ENCODE results near the gene IMPDH2.

Gene IMPDH2

GRCh38 chr3:49005303-49005680 is 23.9 kb downstream of the IMPDH2 start:
- DNase-seq: no peak

- no peak for DNase-seq
Measured at GRCh38 chr3:49004352-49005302, 24.6 kb downstream of the IMPDH2 start.

DNA sequence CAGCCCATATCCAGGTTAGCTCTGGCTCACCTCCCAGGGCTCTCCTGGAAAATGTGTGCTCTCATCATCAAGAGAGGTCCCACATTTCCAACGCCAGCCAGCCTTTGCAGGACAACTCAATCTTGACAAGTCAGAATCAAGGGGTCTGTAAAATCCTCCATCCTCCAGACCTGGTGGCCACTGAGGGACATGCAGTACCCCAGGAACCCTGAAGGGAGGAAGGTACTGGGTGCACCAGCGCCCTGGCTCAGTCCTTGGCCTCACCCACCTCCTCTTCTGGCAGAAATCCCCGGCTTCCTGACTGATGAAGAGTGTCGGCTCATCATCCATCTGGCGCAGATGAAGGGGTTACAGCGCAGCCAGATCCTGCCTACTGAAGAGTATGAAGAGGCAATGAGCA is 28.0 kb downstream of the IMPDH2 start:
- DNase-seq: no peak

DNA sequence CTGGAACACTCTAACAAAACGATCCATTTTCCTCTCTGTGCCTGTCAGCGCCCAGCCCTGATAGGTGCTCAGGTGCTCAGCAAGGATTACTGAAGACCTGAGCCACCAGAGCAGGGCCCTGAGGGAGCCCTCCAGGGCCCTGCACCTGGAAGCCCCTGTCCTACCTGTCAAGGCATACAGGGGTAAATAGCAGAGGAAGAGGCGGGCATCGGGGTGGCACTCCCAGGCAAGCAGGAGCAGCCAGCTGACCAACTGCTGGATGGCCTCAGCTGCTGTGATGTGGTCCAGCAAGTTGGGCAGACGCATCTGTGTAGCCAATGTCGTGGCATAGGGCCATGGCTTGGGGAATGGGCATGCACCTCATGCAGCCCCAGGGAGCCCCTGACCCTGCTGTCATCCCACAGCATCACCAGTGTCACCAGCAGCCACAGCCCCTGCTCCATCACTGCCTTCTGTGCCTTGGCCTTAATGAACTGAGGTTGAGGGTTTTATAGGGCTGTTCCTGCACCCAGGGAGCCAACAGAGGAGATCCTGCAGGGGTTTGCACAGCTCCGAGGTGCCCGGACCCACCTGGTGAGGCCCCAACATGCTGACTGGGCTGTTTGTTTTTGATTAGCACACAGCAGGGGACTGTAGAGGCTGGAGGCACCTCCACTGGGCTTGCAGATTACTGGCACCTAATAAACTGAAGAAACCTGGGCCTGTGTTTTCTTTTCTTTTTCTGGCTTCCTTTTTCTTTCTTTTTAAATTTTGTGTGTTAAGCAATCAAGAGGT is 29.9 kb downstream of the IMPDH2 start:
- no peak for DNase-seq

DNA sequence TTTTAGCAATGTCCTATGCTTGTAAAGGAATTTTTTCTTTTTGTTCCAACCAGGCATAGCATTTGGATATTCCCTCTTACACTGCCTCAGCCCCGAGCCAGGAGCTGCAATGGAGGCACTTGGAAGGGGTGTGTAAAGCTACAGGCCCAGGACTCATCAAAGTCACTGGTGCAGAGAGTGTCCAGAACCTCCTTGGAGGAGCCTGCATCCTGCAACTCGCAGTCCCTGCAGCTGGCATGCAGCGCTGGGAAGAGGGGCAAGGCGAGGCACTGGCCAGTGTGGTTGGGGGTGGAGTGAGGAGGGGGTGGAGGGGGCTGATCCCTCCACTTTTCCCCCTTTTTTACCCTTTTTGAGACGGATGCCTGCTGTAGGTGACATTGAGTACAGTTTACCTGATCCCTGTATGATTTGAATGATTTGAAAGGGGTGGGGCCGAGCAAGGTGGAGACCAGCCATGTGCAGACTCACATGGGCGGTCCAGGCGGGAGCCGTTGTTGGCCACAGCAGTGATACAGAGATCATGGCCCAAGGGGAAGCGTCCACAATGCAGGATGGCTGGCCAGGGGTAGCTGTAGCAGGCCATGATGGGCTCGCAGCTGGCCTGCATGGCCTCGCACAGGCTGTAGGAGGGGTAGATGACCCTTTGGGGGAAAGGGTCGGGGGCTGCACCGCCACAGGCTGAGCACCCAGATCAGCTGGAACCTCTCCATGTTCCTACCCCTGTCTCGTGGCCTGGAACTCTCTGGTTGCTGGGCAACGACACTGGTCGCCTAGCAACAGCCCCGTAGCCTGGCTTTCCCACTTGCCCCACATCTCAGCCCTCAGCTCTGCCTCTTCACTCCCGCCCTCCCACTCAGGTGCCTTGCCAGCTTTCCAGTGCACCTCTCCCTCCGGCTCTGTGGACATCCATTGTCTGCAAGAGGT is 31.2 kb downstream of the IMPDH2 start:
- DNase-seq: no peak

GRCh38 chr3:48997102-48997635 is 32.0 kb downstream of the IMPDH2 start:
- DNase-seq: no peak

- DNase-seq: no peak
Measured at GRCh38 chr3:48996640-48997039, 32.6 kb downstream of the IMPDH2 start.

DNA sequence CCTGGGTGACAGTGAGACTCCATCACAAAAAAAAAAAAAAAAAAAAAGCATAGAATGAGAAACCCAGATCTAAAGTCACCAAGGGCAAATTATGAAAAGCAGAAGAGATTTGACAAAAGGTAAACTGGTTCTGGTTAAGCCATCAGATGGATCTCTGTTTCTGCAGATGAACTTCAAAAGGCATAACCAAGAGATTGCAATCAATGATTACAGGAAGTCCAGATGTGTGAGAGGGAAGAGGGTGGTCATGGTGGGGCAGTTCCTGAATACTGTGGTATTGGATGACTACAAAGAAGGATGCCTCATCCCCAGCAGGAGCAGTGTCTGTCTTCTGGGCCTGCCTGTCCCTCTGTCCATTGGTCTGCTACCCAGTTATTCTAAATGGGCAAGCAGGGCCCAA is 35.4 kb downstream of the IMPDH2 start:
- DNase-seq: no peak

- DNase-seq: no peak
Measured at GRCh38 chr3:48991851-48992545, 37.2 kb downstream of the IMPDH2 start.

DNA sequence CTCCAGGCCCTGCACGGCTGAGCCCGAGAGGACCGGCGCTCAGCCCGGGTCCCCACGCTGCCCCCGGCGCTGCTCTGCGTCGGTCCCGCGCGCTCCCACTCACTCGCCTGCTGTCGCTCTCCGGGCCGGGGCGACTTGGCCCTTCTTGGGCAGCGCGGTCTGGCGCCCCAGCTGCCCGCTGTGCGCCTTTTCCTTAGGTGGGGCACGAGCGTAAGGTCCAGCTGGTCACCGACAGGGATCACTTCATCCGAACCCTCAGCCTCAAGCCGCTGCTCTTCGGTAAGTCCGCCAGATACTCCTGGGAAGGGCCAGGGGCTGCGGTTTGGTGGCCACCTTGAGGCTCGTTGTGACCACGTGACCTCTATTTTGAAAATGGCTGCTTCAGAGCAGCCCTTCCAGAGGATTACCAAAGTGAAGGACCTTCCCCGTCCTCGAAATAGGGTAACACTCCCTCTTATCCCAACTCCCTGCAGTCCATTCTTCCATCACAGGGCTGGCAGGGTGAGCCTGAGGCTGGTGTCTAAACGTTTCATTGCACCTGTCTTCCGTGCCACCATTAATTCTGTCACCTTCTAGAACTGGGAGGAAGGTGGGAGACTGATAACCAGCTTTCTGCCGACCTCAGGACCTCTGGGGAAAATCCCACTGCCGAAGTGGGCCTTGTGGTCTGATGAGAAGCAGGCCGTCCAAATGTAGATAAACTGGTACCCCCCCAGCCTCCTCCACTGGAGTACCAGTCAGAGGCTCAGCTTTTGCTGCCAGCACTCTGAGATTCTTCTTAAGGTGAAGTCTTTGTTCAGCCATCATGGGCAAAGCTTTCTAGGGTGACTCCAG is 38.3 kb downstream of the IMPDH2 start:
- peak; percentile 51 for DNase-seq

- peak; percentile 90 for DNase-seq
Measured at GRCh38 chr3:48989796-48990635, 39.2 kb downstream of the IMPDH2 start, which contains the start of gene P4HTM. P4HTM (plus strand) TSS chr3:48990241; CDS start chr3:48990257, 16 bp downstream.

- no peak for DNase-seq
Measured at GRCh38 chr3:48989126-48989795, 39.9 kb downstream of the IMPDH2 start.

GRCh38 chr3:48985831-48986376 is 43.3 kb downstream of the IMPDH2 start:
- no peak for DNase-seq

DNA sequence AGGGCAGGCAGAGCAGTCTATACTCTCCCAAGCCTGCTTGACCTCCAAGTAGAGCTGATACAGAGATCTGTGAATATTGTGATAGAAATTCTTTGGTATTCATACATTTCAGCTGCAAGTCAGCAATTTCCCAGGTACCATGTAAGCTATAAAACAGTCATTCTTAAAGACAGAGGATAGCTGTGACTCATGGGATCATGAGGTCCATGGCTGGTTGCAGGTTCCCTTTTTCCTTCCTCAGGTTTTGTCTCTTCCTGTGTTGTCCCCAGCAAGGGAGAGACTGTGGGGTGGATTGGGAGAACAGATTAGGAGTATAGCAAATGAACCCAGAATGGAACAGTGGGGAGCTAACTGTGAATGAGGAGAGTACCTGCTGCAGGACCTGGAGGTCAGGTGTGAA is 44.5 kb downstream of the IMPDH2 start:
- DNase-seq: no peak

GRCh38 chr3:48983096-48983495 is 46.1 kb downstream of the IMPDH2 start:
- no peak for DNase-seq

DNA sequence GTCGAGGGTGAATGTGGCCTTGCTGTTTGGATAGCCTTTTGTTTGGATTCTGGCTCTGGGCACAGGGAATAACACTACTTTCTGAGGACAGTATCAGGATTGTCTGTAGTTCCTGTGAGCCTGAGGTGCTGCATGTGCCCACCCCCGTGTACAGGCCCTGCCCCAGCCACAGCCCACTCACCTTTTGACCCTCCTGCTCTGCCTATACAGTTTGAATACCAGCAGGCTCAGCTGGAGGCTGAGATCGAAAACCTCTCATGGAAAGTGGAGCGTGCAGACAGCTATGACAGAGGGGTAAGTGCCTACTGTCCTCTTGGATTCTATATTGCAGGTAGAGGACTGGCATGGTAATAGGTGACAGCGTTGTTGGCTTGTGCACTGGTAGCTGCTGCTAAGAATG is 46.5 kb downstream of the IMPDH2 start:
- DNase-seq: no peak

- no peak for DNase-seq
Measured at GRCh38 chr3:48982016-48982415, 47.2 kb downstream of the IMPDH2 start.

DNA sequence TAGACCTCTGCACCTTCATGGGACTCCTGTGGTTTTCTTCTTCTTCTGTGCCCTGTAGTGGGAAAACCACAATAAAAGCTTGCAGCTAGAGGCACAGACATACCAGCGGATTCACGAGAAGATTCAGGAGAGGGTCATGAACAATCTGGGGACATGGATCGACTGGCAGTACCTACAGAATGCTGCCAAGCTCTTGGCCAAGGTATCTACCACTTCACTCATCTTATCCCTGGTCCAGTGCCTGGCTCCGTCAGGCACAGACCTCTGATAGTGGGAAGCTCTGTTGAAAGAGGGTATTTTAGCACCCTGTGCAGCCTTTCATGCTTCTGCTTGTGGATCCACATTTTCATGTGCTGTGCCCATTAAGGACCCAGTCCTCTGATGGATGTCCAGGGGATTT is 48.9 kb downstream of the IMPDH2 start:
- DNase-seq: no peak

- no peak for DNase-seq
Measured at GRCh38 chr3:48979451-48979850, 49.7 kb downstream of the IMPDH2 start.

Measured in stimulated activated CD4-positive, alpha-beta T cell treated with anti-CD3 and anti-CD28 coated beads, Interleukin-15, amount 100 ng/mL, for 24 hours (primary cell).